ENCODE data around the gene CASKIN2.

- no peak for TF ChIP-seq EP300 (IDR thresholded peaks at IDR 0.05; ENCODE audit: borderline replicate concordance)
- no peak for TF ChIP-seq MAX (IDR thresholded peaks at IDR 0.05)
- TF ChIP-seq CEBPB (IDR thresholded peaks at IDR 0.05): no peak
- no peak for TF ChIP-seq CREB1 (IDR thresholded peaks at IDR 0.05; ENCODE audit: low read depth)
- no peak for TF ChIP-seq RAD21 (IDR thresholded peaks at IDR 0.05; ENCODE audit: low read depth)
- TF ChIP-seq, protein P1, sequence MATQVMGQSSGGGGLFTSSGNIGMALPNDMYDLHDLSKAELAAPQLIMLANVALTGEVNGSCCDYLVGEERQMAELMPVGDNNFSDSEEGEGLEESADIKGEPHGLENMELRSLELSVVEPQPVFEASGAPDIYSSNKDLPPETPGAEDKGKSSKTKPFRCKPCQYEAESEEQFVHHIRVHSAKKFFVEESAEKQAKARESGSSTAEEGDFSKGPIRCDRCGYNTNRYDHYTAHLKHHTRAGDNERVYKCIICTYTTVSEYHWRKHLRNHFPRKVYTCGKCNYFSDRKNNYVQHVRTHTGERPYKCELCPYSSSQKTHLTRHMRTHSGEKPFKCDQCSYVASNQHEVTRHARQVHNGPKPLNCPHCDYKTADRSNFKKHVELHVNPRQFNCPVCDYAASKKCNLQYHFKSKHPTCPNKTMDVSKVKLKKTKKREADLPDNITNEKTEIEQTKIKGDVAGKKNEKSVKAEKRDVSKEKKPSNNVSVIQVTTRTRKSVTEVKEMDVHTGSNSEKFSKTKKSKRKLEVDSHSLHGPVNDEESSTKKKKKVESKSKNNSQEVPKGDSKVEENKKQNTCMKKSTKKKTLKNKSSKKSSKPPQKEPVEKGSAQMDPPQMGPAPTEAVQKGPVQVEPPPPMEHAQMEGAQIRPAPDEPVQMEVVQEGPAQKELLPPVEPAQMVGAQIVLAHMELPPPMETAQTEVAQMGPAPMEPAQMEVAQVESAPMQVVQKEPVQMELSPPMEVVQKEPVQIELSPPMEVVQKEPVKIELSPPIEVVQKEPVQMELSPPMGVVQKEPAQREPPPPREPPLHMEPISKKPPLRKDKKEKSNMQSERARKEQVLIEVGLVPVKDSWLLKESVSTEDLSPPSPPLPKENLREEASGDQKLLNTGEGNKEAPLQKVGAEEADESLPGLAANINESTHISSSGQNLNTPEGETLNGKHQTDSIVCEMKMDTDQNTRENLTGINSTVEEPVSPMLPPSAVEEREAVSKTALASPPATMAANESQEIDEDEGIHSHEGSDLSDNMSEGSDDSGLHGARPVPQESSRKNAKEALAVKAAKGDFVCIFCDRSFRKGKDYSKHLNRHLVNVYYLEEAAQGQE (IDR thresholded peaks at IDR 0.05; ENCODE audit: low read depth): no peak
- TF ChIP-seq ZBTB7A (IDR thresholded peaks at IDR 0.05; ENCODE audit: low read depth): 0 out of 2 replicates have a peak, but pooled peaks have one; percentile 21
- TF ChIP-seq YY1 (IDR thresholded peaks at IDR 0.05; ENCODE audit: low read depth): no peak
Observed at GRCh38 chr17:75505152-75505409, 10.3 kb downstream of the CASKIN2 start.

All from Ishikawa (cell line).